ENCODE measurements around the gene RAB30.

The RAB30 gene

DNA sequence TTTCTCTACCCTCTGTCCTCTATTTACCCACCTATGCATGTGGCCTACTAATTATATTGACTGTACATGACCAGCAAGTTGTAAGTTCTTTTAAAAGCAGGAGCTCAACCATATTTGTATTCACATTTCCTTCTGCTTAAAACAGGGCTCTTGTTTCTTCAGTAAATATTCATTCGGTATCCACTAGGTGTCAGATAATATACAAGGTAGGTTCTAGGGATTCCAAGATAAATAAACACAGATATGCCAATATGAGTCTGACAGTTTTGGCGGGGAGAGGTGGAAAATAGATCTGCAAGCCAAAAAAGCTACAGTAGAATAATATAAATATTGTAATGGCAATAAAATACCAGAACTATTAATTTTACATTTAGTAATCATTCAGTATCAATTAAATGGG, 15.3 kb upstream of the RAB30 start:
- no peak for DNase-seq (ENCODE audit: extremely low read depth, low read depth)
- no peak for TF ChIP-seq CTCF (IDR thresholded peaks at IDR 0.05; ENCODE audit: low read depth, low read length)

DNA sequence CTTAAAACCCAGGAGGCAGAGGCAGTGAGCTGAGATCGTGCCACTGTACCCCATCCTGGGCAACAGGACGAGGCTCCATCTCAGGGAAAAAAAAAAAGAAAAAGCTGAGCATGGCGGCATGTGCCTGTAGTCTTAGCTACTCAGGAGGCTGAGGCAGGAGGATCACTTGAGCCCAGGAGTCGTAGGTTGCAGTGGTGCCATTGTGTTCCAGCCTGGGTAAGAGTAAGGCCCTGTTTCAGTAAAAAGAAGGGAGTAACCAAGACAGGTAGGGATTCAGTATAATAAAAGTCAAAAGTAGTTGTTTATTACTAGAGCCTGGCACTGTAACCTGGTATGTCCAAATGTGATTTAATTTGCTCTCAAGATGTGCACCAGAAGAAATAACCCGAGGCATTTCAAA, 8.1 kb upstream of the RAB30 start:
- no peak for TF ChIP-seq CTCF (IDR thresholded peaks at IDR 0.05; ENCODE audit: low read depth, low read length)
- DNase-seq (ENCODE audit: extremely low read depth, low read depth) = no peak

DNA sequence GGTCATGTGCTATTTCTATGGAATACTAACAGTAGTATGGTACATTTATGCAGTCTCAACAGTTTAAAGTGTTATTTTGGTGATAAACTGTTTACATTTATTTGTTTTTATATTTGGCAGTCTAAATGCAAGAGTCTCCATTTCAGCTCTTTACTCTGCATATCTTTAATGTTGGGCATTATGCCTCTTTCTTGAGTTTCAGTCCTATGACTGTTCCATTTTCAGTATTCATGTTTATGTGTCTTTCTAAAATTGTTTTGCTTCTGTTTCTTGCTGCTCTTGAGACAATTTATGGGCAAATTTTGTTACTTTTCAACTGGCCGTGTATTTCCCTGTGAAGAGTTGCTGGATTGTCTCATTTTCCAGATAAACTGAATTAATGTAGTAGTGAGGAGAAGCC, 6.6 kb upstream of the RAB30 start:
- no peak for TF ChIP-seq CTCF (IDR thresholded peaks at IDR 0.05; ENCODE audit: low read depth, low read length)
- no peak for DNase-seq (ENCODE audit: extremely low read depth, low read depth)

- TF ChIP-seq CTCF (IDR thresholded peaks at IDR 0.05; ENCODE audit: low read depth, low read length) = no peak
- DNase-seq (ENCODE audit: extremely low read depth, low read depth) = no peak
Observed at GRCh38 chr11:83073884-83074283, 2.2 kb upstream of the RAB30 start.

DNA sequence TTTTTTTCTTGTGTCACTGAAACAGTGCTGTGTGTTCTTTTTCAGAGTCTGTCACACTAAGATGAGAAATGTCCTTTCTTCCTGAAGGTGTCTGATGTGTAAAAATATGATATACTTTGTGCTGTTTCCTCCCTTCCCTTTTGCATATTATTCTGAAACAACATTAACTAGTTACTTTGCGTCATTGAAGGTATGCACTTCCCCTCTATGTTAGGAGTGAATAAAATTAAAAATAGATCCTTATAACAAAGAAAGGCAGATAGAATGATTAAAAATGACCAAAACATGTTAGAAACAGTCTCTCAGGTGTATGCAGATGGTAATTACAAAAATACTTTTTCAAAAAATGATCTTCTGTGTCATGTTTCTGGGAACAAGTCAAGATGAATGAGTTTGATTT, 1.6 kb upstream of the RAB30 start:
- DNase-seq (ENCODE audit: extremely low read depth, low read depth) = no peak
- TF ChIP-seq CTCF (IDR thresholded peaks at IDR 0.05; ENCODE audit: low read depth, low read length) = no peak

DNA sequence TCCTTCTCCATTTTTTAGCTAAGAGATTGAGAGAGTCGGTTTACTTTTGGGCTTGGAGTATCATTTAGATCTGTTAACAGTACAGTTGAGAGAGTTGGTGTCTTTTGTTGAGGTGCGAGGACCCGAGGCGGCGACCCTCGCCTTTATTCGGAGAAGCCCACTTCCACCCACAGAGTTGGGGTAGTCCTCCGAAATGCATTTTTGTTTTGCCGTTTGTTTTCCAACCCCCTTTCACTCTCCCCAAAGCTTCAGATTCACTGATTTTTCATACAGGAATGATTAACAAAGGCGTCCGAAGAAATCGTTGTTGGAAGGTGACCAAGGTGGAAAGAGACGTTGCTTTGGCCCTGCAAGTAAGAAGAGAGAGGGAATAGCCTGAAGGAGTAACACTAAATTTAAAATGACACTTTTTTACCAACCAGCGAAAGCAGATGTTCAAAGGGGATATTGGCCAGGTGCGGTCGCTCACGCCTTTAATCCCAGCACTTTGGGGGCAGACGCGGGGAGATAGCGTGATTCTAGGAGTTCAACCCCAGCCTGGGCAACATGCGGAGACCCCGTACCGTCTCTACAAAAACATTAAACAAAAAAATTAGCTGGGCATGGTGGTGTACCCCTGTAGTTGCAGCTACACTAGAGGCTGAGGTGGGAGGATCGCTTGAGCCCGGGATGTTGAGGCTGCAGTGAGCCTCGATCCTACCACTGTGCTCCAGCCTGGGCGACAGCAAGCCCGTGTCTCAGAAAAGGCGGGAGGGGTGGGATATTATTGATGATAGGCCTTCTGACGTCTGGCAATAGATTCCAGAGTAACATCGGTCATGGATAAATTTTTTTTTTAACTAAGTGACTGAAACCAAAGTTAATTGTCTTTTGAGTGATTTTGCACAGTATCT, 899 bp upstream of the RAB30 start:
- no peak for TF ChIP-seq CTCF (IDR thresholded peaks at IDR 0.05; ENCODE audit: low read depth, low read length)
- DNase-seq (ENCODE audit: extremely low read depth, low read depth) = no peak

DNA sequence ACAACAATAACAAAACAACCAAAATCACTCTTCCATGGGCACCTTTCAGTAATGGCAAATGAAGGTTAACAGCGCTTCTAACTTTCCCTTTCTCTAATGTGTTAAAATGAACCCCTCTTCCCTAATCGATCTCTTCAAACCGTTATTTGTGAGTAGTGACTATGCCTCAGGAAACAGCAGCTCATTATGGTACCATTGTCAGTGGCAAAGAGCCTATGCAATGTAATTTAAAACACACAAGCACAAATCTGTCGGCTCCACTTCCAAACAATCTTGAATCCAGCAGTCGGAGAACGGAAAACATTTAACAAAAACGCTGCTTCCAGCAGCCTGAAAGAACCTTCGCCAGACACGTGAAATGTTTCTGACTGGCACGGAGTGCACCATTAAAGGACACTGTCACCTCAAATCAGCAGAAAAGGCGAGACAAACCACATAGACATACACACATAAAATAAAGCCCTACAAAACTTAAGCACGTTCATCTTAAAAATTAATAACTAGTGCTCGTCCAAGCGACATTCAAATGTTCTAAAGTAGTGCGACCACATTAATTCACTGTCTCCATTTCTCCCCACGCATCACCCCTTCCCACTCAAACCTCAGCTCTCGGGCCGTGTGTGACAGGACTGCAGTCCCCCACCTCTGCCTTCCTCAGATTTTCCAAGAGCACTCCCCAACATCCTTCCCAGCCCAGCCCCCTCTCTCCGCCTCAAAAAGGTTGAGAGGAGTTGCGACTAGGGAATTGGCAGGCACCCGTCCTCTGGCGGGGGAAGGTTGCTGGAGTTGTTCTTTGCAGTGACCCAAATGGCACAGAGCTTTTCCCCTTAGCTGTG, 748 bp downstream of the RAB30 start:
- TF ChIP-seq CTCF (IDR thresholded peaks at IDR 0.05; ENCODE audit: low read depth, low read length) = no peak
- DNase-seq (ENCODE audit: extremely low read depth, low read depth) = no peak
